HepG2 (cell line): ENCODE measurements around the gene MYH9. TPM values are rescaled to one million over a fixed set of nuclear protein-coding genes. Genes with fewer than 3 reads are reported as not detected.

Source experiments
- AGO2 ChIP-seq: fragments of 200-400 bp; formaldehyde crosslinking; optimal IDR thresholded peaks from 2 replicates; pipeline ENCODE3; 2017; ENCODE audit warnings: mild to moderate bottlenecking, low read depth, low read length, moderate library complexity
- ATRX ChIP-seq: sonication (generic); formaldehyde crosslinking; IDR thresholded peaks from 2 replicates; pipeline ENCODE4 v1.4.0; 2020; ENCODE audit warnings: missing genetic modification reagents, borderline replicate concordance
- CENPT ChIP-seq: sonication (generic); formaldehyde crosslinking; IDR thresholded peaks from 2 replicates; pipeline ENCODE4 v1.8.0; 2022; ENCODE audit warnings: low read depth, mild to moderate bottlenecking, moderate library complexity, missing genetic modification reagents
- ELF3 ChIP-seq: IDR thresholded peaks from 2 replicates; pipeline ENCODE4 v1.6.1; 2016; ENCODE audit warnings: missing genetic modification reagents, missing compliant biosample characterization
- FOXJ3 ChIP-seq: sonication (generic); formaldehyde crosslinking; IDR thresholded peaks from 2 replicates; pipeline ENCODE4 v1.4.0; 2020; ENCODE audit warnings: missing genetic modification reagents, mild to moderate bottlenecking, borderline replicate concordance
- FOXK2 ChIP-seq: fragments of 450-650 bp; IDR thresholded peaks from 2 replicates; pipeline ENCODE4 v1.6.1; 2016
- HIVEP1 ChIP-seq: sonication (generic); formaldehyde crosslinking; IDR thresholded peaks from 2 replicates; pipeline ENCODE4 v1.4.0; 2020; ENCODE audit warnings: mild to moderate bottlenecking, missing genetic modification reagents
- MYNN ChIP-seq: sonication (generic); formaldehyde crosslinking; IDR thresholded peaks from 2 replicates; pipeline ENCODE4 v1.4.0; 2020; ENCODE audit warnings: mild to moderate bottlenecking, low read depth, missing genetic modification reagents
- ZBTB7B ChIP-seq: sonication (generic); formaldehyde crosslinking; IDR thresholded peaks from 2 replicates; pipeline ENCODE4 v1.4.0; 2020; ENCODE audit warnings: missing genetic modification reagents
- ZFYVE20 ChIP-seq: sonication (generic); formaldehyde crosslinking; IDR thresholded peaks from 2 replicates; pipeline ENCODE4 v1.8.0; 2023; ENCODE audit warnings: low read depth, mild to moderate bottlenecking, moderate library complexity, missing genetic modification reagents, borderline replicate concordance
- ZNF24 ChIP-seq: fragments of 450-650 bp; IDR thresholded peaks from 2 replicates; pipeline ENCODE4 v1.6.1; 2017; ENCODE audit warnings: antibody characterized with exemption, mild to moderate bottlenecking
- ZNF460 ChIP-seq: sonication (generic); formaldehyde crosslinking; IDR thresholded peaks from 2 replicates; pipeline ENCODE4 v1.5.1; 2020; ENCODE audit warnings: missing genetic modification reagents, mild to moderate bottlenecking, borderline replicate concordance
- ZNF709 ChIP-seq: sonication (generic); formaldehyde crosslinking; IDR thresholded peaks from 2 replicates; pipeline ENCODE4 v1.5.0; 2020; ENCODE audit warnings: mild to moderate bottlenecking, missing genetic modification reagents
- ZNF746 ChIP-seq: sonication (generic); formaldehyde crosslinking; IDR thresholded peaks from 2 replicates; pipeline ENCODE4 v1.8.0; 2022; ENCODE audit warnings: mild to moderate bottlenecking, missing genetic modification reagents
- polyA plus RNA-seq, 8 experiments: library from polyadenylated mRNA; depleted of rRNA in 3 of 8; stranded (reverse) in 7 of 8; unstranded in 1 of 8; fragments of >200 nt; fragmentation: Illumina TruSeq in 4 of 8; extraction: Trizol in 4 of 8; gene quantifications; 2 replicates each; pipeline versions ENCODE4 v1.2.1 to v1.2.3, GENCODE V29; 2011 to 2016; ENCODE audit warnings: low read depth in 4 of 8, missing spikeins in 1 of 8, mixed read lengths in 1 of 8; ENCODE audit not compliant: insufficient read depth in 1 of 8
- total RNA-seq, 5 experiments: library from RNA; depleted of rRNA; stranded (reverse); fragments of >200 nt; fragmentation: Illumina TruSeq; extraction: Trizol; gene quantifications; 2 replicates each; pipeline ENCODE4 v1.2.3, GENCODE V29; 2016; ENCODE audit warnings: low read depth in 1 of 5
- TF ChIP-seq, protein P1 (sequence below): sonication (generic); formaldehyde crosslinking; IDR thresholded peaks from 2 replicates; pipeline ENCODE4 v1.5.0; 2020; ENCODE audit warnings: mild to moderate bottlenecking, missing genetic modification reagents
- TF ChIP-seq, protein P2 (sequence below): sonication (generic); formaldehyde crosslinking; conservative IDR thresholded peaks from 2 replicates; pipeline ENCODE4 v1.8.1; 2023; ENCODE audit warnings: missing genetic modification reagents
- TF ChIP-seq, protein P3 (sequence below): sonication (generic); formaldehyde crosslinking; conservative IDR thresholded peaks from 2 replicates; pipeline ENCODE4 v1.4.0; 2020; ENCODE audit warnings: missing genetic modification reagents
- TF ChIP-seq, protein P4 (sequence below), 2 experiments: fragments of 450-650 bp in 1 of 2; sonication (generic) in 1 of 2; formaldehyde crosslinking; IDR thresholded peaks; 2 replicates each; pipeline versions ENCODE4 v1.5.0 to v1.8.0; 2020 to 2022; ENCODE audit warnings: mild to moderate bottlenecking in 1 of 2, missing genetic modification reagents in 1 of 2
- TF ChIP-seq, protein P5 (sequence below): sonication (generic); formaldehyde crosslinking; conservative IDR thresholded peaks from 2 replicates; pipeline ENCODE4 v1.5.0; 2020; ENCODE audit warnings: missing genetic modification reagents

MYH9 gene
- total and polyA plus RNA-seq, 2 of the 13 experiments (the other 11 are each of a cell fraction or from before 2014, with no cell fraction given): 50.7 to 98.5 TPM

DNA sequence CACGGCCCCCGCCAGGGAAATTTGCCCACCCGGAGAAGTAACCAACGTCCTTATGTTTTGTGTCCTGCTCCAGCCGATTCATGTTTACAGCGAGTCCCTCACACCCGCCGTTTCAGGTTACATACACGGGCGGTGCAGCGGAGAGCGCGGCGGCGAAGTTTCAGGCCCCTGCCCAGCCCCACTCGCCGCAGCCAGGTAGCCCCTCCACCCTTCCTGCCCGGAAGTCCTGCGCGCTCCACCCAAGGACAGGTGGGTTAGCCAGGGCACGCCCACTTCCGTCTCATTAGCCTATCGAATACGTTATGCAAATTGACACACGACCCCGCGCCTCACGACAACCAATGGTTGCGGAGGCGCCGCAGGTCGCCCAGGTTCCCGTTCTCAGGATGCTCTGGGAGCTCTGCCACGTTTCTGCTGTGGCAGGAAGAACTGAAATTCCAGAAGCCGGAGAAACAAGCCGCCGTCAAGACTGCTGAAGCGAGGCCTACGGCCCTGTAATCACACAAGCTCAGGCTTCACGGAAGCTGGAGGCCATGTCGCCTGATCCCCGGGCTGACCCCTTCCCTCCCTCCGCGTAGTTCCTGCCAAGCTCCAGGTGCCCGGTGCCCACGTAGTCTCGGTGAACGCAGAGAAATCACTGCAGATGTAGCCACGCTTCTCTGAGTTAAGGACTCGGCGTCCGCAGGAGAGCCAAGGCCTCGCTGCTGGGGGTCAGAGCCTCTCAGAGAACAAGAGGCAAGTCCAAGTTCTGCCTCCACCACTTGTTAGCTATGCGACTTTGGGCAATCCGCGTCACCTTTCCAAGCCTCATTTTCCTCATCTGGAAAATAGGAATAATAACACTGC, 22.4 kb upstream of the MYH9 start (continued):
- TF ChIP-seq, protein P1, sequence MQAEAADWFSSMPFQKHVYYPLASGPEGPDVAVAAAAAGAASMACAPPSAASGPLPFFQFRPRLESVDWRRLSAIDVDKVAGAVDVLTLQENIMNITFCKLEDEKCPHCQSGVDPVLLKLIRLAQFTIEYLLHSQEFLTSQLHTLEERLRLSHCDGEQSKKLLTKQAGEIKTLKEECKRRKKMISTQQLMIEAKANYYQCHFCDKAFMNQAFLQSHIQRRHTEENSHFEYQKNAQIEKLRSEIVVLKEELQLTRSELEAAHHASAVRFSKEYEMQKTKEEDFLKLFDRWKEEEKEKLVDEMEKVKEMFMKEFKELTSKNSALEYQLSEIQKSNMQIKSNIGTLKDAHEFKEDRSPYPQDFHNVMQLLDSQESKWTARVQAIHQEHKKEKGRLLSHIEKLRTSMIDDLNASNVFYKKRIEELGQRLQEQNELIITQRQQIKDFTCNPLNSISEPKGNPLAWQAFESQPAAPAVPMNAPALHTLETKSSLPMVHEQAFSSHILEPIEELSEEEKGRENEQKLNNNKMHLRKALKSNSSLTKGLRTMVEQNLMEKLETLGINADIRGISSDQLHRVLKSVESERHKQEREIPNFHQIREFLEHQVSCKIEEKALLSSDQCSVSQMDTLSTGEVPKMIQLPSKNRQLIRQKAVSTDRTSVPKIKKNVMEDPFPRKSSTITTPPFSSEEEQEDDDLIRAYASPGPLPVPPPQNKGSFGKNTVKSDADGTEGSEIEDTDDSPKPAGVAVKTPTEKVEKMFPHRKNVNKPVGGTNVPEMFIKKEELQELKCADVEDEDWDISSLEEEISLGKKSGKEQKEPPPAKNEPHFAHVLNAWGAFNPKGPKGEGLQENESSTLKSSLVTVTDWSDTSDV: no peak
- TF ChIP-seq FOXK2: no peak
- TF ChIP-seq ZNF709 (CRISPR knock-in tag): peak; percentile 94
- no peak for TF ChIP-seq ATRX (CRISPR knock-in tag)
- TF ChIP-seq CENPT (CRISPR knock-in tag): no peak
- peak; percentile 94 for TF ChIP-seq ELF3 (CRISPR knock-in tag)
- no peak for TF ChIP-seq ZNF24
- TF ChIP-seq, protein P2, sequence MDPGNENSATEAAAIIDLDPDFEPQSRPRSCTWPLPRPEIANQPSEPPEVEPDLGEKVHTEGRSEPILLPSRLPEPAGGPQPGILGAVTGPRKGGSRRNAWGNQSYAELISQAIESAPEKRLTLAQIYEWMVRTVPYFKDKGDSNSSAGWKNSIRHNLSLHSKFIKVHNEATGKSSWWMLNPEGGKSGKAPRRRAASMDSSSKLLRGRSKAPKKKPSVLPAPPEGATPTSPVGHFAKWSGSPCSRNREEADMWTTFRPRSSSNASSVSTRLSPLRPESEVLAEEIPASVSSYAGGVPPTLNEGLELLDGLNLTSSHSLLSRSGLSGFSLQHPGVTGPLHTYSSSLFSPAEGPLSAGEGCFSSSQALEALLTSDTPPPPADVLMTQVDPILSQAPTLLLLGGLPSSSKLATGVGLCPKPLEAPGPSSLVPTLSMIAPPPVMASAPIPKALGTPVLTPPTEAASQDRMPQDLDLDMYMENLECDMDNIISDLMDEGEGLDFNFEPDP (CRISPR knock-in tag): no peak
- no peak for TF ChIP-seq ZNF746 (CRISPR knock-in tag)
- TF ChIP-seq, protein P3, sequence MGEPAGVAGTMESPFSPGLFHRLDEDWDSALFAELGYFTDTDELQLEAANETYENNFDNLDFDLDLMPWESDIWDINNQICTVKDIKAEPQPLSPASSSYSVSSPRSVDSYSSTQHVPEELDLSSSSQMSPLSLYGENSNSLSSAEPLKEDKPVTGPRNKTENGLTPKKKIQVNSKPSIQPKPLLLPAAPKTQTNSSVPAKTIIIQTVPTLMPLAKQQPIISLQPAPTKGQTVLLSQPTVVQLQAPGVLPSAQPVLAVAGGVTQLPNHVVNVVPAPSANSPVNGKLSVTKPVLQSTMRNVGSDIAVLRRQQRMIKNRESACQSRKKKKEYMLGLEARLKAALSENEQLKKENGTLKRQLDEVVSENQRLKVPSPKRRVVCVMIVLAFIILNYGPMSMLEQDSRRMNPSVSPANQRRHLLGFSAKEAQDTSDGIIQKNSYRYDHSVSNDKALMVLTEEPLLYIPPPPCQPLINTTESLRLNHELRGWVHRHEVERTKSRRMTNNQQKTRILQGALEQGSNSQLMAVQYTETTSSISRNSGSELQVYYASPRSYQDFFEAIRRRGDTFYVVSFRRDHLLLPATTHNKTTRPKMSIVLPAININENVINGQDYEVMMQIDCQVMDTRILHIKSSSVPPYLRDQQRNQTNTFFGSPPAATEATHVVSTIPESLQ: no peak
- TF ChIP-seq ZBTB7B (CRISPR knock-in tag): peak; percentile 67
- peak; percentile 4 for TF ChIP-seq AGO2
- TF ChIP-seq MYNN (CRISPR knock-in tag): no peak
- TF ChIP-seq FOXJ3 (CRISPR knock-in tag): no peak; the same call in 1 of the 2 replicates
- TF ChIP-seq, protein P4, sequence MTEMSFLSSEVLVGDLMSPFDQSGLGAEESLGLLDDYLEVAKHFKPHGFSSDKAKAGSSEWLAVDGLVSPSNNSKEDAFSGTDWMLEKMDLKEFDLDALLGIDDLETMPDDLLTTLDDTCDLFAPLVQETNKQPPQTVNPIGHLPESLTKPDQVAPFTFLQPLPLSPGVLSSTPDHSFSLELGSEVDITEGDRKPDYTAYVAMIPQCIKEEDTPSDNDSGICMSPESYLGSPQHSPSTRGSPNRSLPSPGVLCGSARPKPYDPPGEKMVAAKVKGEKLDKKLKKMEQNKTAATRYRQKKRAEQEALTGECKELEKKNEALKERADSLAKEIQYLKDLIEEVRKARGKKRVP (CRISPR knock-in tag; IDR thresholded peaks at IDR 0.05): no peak; a peak in 2 of 4 replicates
- TF ChIP-seq HIVEP1 (CRISPR knock-in tag): peak; percentile 57; the same call in 1 of the 2 replicates
- no peak for TF ChIP-seq ZFYVE20
- TF ChIP-seq, protein P5, sequence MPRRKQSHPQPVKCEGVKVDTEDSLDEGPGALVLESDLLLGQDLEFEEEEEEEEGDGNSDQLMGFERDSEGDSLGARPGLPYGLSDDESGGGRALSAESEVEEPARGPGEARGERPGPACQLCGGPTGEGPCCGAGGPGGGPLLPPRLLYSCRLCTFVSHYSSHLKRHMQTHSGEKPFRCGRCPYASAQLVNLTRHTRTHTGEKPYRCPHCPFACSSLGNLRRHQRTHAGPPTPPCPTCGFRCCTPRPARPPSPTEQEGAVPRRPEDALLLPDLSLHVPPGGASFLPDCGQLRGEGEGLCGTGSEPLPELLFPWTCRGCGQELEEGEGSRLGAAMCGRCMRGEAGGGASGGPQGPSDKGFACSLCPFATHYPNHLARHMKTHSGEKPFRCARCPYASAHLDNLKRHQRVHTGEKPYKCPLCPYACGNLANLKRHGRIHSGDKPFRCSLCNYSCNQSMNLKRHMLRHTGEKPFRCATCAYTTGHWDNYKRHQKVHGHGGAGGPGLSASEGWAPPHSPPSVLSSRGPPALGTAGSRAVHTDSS: no peak
- TF ChIP-seq ZNF460 (CRISPR knock-in tag): no peak; the same call in 1 of the 2 replicates
